VCaP (cell line): Measurements from ENCODE around the gene COL6A3.

Experiments
- H3K27ac ChIP-seq: fragments of 450-650 bp; 2 replicates; pipeline ENCODE4 v1.5.1; 2017
- CTCF ChIP-seq: fragments of 450-650 bp; conservative IDR thresholded peaks from 2 replicates; pipeline ENCODE4 v1.5.1; 2017; ENCODE audit warnings: mild to moderate bottlenecking, moderate library complexity

COL6A3 gene

GRCh38 chr2:237280939-237281338 is 133.0 kb downstream of the COL6A3 start:
- TF ChIP-seq CTCF, result no peak
- H3K27ac ChIP-seq, result no peak overlapping the region

- no peak overlapping the region for H3K27ac ChIP-seq
- no peak for TF ChIP-seq CTCF
These were observed 133.7 kb downstream of the COL6A3 start for GRCh38 chr2:237280229-237280628.

GRCh38 chr2:237279012-237279768 is 134.8 kb downstream of the COL6A3 start:
- TF ChIP-seq CTCF, result no peak
- no peak overlapping the region for H3K27ac ChIP-seq

- H3K27ac ChIP-seq, result no peak overlapping the region
These were observed 135.4 kb downstream of the COL6A3 start for GRCh38 chr2:237278568-237278967.

GRCh38 chr2:237276716-237277490 is 137.1 kb downstream of the COL6A3 start:
- no peak for TF ChIP-seq CTCF
- no peak overlapping the region for H3K27ac ChIP-seq

More at GRCh38 chr2:237278568-237278967, 135.4 kb downstream of the COL6A3 start:
- TF ChIP-seq CTCF, result no peak
